ENCODE measurements around the gene COPS8.

The COPS8 gene

DNA sequence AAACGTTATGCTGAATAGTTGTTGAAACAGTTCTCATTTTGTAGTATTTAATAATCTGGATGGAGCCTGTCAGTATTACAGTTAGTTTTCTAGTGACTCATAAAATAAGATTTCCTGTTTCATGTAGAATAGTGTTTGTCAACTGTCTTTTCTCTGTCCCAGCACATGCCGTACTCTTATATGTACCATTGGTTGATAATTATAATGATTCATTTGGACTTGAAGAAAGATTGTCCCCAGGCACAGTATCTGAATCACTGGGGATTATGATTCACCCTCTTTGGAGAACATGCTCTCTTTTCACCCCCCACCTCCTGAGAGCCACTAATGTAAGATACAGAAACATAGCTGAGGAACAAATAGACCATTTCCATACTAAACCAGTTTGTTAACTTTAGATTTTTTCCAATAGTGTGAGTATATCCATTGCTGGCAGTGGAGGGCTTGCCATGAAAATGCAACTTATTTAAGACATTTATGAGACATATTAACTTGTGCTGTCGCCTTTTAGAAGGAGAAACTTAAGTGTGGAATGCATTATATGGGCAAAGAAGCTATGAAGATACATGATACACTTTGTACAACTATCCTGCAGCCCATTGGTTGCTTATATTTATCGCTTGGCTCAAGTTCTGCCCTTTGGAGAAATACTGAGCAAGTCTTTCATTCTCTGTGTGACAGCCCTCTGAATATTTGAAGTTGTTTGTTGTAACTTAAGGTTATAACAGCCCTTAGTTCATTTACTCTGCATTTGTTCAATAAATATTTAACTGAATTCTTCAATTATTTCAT lies 12.4 kb downstream of the COPS8 start:
- no peak for FAIRE-seq

GRCh38 chr2:237099804-237100203 lies 14.1 kb downstream of the COPS8 start:
- no peak for FAIRE-seq
- DNase-seq (ENCODE audit: low spot score) = no peak

More for the DNA sequence above, 12.4 kb downstream of the COPS8 start:
- no peak for DNase-seq (ENCODE audit: low spot score)

- no peak for DNase-seq (ENCODE audit: low spot score)
- FAIRE-seq = no peak
Measured at GRCh38 chr2:237101118-237101979, 15.7 kb downstream of the COPS8 start.

DNA sequence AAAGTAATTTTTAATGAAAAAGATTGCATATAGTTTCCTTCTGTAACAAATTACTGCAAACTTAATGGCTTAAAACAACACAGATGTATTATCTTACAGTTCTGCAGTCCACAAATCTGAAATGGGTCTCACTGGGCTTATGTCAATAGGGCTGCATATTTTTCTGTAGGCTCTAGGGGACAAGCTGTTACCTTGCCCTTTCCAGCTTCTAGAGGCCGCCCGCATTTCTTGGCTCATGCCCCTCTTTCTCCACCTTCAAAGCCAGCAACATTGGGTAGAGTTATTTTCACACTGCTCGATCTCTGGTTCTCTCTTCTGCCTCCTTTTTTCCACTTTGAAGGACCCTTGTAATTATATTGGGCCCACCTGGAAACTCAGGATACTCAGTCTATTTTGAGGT lies 16.7 kb downstream of the COPS8 start:
- DNase-seq (ENCODE audit: low spot score) (no peak), FAIRE-seq (no peak)

DNA sequence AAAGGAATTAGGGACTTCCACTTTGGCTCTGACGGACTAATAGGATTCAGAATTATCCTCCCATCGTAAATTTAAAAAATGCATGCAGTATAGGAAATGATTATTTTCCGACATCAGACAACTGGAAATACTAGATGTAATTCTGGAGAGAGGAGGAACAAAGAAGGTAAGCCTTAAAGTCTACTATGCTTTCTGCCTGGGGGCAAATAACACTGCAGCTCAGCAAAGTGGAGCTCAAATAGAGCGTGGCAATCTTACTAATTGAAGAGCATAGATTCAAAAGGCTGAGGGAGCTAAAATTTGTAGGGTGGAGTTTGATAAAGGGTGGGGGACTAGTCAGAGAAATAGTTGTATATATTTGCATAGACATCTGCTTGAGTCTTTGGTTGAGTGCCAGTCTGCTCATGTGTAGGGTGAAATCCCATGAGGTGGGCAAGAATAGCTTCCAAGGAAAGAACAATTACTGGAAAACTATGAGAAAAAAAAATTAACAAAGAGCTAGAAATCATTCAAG lies 23.8 kb downstream of the COPS8 start:
- no peak for FAIRE-seq
- DNase-seq (ENCODE audit: low spot score) = no peak

DNA sequence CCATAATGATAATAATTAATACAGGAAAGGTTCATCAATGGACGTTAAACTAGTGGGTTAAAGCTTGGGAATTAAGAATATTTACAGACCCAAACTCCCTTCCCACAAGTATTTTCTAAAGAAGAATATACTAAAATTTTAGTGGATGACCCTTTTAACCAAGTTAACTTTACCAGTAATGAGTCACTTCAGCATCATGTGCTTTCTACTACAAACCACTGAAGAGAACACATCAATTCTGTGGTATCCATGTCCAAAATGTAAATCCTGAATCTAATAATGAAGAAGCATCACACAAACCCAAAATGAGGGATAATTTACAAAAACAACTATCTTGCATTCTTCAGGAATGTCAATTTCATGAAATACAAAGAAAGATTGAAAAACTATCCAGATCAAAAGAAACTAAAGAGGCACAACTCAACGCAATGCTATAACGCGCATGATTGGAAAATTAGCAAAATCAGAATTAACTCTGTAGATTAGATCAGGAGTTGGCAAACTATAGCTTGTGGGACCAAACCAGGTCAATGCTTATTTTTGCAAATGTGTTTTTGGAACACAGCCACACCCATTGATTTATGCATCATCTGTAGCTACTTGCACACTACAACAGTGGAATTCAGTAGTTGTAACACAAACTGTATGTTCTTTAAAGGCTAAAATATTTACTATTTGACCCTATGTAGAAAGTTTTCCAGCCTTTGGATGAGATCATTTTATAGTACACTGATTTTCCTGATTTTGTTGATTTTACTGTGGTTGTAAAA lies 27.5 kb downstream of the COPS8 start:
- no peak for FAIRE-seq
- DNase-seq (ENCODE audit: low spot score) = no peak

DNA sequence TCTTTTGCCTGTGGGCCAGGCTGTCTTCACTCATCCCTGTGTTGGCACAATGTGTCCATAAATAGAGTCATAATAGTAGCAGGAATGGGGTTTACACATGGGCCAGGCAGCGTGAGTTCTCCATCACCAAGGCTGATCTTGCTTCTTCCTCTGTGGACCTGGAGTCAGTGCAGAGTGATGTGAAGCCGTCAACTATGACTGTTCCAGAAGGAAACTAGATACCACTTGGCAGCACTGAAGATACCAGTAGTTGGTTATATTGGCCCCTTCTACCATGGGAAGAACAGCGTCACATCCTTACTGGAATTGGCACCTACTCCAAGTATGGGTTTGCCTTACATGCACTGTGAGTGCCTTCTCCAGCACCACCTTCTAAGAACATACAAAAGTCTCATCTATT lies 30.2 kb downstream of the COPS8 start:
- DNase-seq (ENCODE audit: low spot score) (no peak), FAIRE-seq (no peak)

- DNase-seq (ENCODE audit: low spot score) (no peak), FAIRE-seq (no peak)
Measured at GRCh38 chr2:237116431-237116830, 30.7 kb downstream of the COPS8 start.

GRCh38 chr2:237118025-237118424 lies 32.3 kb downstream of the COPS8 start:
- FAIRE-seq = no peak

DNA sequence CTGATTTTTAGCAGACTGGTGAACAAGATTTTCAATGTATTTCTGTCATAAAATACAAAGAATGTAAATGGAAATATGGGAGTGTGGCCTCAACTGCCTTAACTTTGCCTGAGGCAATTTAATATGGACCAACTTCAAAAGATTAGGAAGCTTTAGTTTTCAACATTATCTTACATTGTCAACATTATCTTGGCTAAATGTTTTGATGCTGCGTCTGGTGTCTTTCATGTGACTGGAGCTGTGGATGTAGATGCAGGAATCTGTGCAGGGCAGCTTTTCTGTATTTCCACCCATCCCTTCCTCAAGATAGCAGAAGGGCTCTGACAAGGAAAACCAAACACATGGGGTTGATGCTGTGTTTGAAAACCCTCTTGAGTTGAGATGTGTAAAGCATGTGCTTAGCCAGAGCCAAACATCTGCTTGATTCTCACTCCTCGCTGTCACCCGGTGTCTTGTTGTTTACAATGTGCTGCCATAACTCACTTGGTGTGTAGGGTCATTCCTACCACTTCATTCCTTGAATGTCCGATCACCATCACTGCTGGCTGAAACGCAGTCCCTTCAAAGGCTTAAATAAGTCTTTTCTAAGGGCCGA lies 33.0 kb downstream of the COPS8 start:
- no peak for FAIRE-seq
- no peak for DNase-seq (ENCODE audit: low spot score)

More at GRCh38 chr2:237118025-237118424, 32.3 kb downstream of the COPS8 start:
- DNase-seq (ENCODE audit: low spot score) = no peak

GRCh38 chr2:237120916-237121315 lies 35.2 kb downstream of the COPS8 start:
- FAIRE-seq (no peak), DNase-seq (ENCODE audit: low spot score) (no peak)

DNA sequence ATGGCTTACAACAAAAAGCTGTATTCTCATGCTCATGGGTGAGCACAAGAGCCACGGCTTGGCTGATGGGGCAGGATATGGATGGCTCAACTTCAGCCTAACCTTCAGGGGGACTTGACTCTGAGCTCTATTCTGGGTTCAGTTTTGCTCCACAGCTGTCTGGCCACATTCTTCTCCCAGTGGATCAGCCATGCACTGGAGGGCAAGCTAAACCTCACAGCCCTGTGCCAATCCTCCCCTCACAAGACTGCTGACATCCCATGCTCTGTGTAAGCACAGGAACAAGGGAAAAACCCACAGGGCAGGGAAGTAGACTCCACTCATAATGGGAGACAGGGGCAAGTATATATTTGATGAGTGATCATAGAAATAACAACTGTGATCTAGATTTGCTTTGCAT lies 35.6 kb downstream of the COPS8 start:
- FAIRE-seq (no peak), DNase-seq (ENCODE audit: low spot score) (no peak)

DNA sequence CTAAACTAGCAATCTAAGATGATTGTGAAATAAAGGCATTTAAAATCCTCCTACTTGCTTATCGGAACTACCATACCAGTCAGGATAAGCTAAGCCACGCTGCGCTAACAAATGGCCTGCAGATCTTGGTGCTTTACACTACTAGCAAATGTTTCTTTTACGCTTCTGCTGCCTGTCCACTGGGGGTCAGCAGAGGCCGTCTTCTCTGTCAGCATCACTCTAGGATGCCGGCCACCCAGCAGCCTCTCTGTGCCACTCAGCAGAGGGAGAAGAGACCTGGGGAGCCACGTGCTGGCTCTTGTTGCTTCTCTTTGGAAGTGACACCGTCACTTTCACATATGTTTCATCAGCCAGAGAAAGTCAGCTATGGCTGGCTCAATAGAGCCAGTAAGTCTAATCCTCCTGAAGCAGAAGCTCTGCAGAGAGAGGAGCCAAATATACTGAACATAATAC lies 36.6 kb downstream of the COPS8 start:
- DNase-seq (ENCODE audit: low spot score) (peak; percentile 79), FAIRE-seq (no peak)

- FAIRE-seq = no peak
Measured at GRCh38 chr2:237124820-237125219, 39.1 kb downstream of the COPS8 start.

DNA sequence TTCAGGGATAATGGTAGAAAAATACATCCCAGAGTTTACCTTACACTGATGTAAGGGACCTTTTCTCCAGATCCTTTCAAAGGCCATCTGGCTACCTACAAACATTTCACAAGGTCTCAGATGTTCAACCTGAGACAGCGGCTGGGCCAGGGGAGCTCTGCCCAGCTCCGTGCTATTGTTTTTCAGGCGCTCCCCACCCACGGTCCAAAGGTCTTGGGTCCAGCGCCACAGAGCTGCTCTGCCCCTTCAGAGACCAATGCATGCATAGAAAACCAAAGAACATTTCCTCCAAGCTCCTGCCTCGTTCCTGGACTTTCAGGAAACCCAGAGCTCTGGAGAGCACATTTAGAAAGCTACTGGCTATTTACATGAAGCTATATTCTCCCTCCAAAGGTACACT lies 40.3 kb downstream of the COPS8 start:
- DNase-seq (ENCODE audit: low spot score) (no peak), FAIRE-seq (no peak)

More at GRCh38 chr2:237124820-237125219, 39.1 kb downstream of the COPS8 start:
- DNase-seq (ENCODE audit: low spot score) = no peak

DNA sequence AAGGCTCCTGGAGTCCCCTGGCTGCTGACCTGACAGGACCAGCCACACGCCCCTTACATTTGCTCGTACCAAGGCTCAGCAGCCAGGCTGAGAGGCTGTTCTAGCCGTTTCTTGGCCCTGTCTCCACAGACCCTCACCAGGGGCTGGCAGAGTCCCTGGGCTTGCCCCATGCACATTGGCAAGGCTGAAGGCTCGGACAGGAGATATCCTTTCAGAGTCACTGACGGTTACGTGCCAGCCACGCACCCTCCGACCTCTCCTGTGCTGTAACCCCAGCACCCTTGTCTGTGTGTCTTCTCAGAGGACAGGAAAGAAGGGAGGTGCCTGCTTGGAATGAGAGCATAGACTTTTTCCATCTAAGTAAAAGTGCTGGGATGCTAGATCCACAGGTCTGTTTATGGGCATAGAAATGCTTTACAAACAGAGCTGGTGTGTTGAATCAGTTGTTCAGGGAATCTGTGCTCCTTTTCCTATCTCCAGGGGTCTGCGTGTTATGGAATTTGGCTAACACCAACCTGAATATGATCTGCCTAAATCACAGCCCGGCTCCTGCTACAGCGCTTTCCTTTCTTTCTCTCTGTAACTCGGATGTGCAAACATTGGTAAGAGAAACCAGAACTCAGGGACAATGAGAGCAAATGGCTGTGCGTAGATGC lies 41.0 kb downstream of the COPS8 start:
- DNase-seq (ENCODE audit: low spot score) (no peak), FAIRE-seq (no peak)

GRCh38 chr2:237128026-237128703 lies 42.5 kb downstream of the COPS8 start:
- DNase-seq (ENCODE audit: low spot score) (peak; percentile 94), FAIRE-seq (peak; percentile 99)

DNA sequence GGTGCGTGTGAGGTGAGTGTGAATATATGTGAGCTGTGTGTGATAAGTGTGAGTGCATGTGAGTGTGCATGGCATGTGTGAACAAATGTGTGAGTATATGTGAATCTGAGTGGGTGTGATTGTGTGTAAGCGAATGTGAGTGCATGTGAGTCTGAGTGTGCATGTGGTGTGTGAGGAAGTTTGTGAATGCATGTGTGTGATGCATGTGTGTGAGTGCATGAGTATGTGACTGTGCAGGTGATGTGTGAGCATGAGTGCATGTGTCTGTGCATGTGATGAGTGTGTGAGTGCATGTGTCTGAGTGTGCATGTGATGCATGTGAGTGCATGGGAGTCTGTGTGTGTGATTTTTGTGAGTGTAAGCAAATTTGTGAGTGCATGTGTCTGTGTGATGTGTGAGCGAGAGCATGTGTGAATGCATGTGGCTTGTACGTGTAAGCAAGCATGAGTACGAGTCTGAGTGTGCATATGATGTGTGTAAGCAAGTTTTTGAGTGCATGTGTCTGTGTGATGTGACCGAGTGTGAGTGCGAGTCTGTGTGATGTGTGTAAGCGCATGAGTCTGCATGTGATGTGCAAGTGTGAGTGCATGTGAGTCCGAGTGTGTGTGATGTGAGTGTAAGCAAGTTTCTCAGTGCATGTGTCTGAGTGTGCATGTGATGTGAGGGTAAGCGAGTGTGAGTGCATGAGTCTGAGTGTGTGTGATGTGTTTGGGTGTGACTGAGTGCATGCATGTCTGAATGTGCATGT lies 43.3 kb downstream of the COPS8 start:
- FAIRE-seq = no peak
- no peak for DNase-seq (ENCODE audit: low spot score)

DNA sequence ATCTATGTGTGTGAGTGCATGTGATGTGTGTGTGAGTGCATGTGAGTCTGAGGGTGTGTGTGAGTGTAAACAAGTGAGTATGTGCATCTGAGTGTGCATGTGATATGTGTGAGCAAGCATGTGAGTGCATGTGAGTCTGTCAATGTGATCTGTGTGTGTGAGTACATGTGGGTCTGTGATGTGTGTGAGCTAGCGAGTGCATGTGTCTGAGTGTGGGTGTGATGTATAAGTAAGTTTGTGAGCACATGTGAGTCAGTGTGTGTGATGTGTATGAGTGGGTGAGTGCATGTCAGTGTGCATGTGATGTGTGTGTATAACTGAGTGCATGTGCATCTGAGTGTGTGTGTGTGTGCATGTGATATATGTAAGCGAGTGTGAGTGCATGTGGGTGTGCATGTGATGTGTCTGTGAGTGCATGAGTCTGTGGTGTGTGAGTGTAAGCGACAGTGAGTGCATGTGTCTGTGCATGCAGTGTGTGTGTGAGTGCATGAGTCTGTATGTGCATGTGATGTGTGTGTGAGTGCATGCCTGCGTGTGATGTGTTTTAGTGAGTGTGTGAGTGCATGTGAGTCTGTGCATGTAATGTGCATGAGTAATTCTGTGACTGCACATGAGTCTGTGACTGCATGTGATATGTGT lies 44.1 kb downstream of the COPS8 start:
- FAIRE-seq (peak; percentile 96), DNase-seq (ENCODE audit: low spot score) (no peak)
